Measurements from ENCODE around the gene CT47A7.
"Not testable (repeated sequence)": the region's sequence is repeated elsewhere in the genome, so short reads cannot be mapped to it uniquely, and the experiment has no call there.

Gene CT47A7
- 0 reads per million in 4 donors for total RNA-seq

GRCh38 chrX:120956500-120956899, at the start of gene CT47A7:
Gene CT47A7 (minus strand): TSS chrX:120956600. CDS start chrX:120956345, 255 bp downstream.
- not testable (repeated sequence) for DNase-seq

- DNase-seq = no peak
These were observed 44.2 kb upstream of the CT47A7 start for GRCh38 chrX:121000589-121000988.

- DNase-seq = no peak
These were observed 43.0 kb upstream of the CT47A7 start for GRCh38 chrX:120999413-120999812.

- not testable (repeated sequence) for DNase-seq
These were observed 29.3 kb upstream of the CT47A7 start, which contains the start of gene CT47A1 for GRCh38 chrX:120985660-120986059. Gene CT47A1 (minus strand): TSS chrX:120985760. CDS start chrX:120985529, 231 bp downstream.

Data from T-helper 1 cell (primary cell).